ENCODE measurements around the gene GNPTAB. TPM values are rescaled to one million over a fixed set of nuclear protein-coding genes. Genes with fewer than 3 reads are reported as not detected.

Gene GNPTAB
- total and polyA plus RNA-seq, 2 donors (not counting 1 experiment from before 2014, with no cell fraction given): 10.4 to 79.4 TPM

DNA sequence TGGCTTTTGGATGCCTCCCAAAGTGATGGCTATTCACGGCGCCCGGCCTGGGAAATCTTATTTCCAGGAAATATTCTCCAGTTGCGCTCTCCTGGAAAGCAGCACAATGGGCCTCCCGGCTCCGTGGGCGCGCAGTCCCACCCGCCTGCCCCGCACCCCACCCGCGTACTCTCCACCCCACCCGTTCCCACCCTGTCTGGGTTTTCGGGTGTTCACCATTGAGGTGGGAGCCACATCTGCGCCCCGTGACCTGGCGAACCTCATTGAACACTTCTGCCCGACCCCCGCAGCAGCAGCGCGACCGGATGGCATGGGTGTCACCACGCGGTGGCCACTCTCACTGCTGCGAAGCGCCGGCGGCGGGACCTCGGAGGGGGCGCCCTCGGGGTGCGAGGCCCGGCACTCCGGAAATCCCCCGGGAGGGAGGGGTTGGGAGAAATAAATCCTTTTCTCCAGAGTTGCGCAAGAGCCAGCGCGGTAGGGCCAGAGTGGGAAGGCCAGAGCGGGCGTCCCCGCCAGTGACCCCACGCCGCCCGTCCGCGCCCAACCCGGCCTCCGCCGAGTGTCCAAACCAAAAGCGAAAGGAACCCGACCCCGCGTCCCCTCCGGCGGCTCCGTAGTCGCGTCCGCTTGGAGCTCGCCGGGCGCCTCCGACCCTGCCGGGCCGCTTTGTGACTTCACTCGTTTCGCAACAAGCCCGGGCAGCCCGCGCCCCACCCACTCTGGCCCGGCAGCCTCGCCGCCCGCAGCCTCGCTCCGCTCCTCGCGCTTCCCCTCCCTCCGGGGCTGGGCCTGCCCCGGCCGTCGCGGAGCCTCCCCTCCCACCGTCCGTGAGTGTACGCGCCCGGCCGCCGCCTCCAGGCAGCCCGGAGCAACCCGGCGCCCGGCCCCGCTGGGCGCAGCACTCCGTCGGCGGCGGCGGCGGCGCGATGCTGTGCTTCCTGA lies 46.4 kb upstream of the GNPTAB start, which contains the start of gene DRAM1:
Gene DRAM1 (plus strand): TSS at position 720 of the 945 bp plus-strand sequence. CDS start 210 bp downstream, at position 930.
- peaks cover 6 to 14% of the 10 kb centered on the region in 2 donors for H3K4me1 ChIP-seq (ENCODE audit: control insufficient read depth in 2 of 2, insufficient read depth in 2 of 2, low read length in 2 of 2)
- peak within 1 kb of the TSS; percentile 90 for H3K9ac ChIP-seq (ENCODE audit: low read length)
- ATAC-seq (ENCODE audit: low read depth) (peak; percentile 87), DNase-seq (peak; percentile 90)
- Mint-ChIP-seq H3K27ac (peak within 1 kb of the TSS; percentile 88), H3K4me1 (peaks cover 20% of the 10 kb centered on the region), H3K27me3 (no peaks in the 10 kb centered on the region), H3K4me3 (peak within 1 kb of the TSS; percentile 90), H3K9me3 (ENCODE audit: insufficient read depth) (no peaks in the 10 kb centered on the region)
- peak within 1 kb of the TSS; percentile 80 to 92 (median 86) for H3K4me3 ChIP-seq (ENCODE audit: control extremely low read depth in 1 of 5, extremely low read depth in 1 of 5, insufficient read depth in 1 of 5, low read depth in 2 of 5, low read length in 4 of 5)
- H3K27ac ChIP-seq (ENCODE audit: low read length in 2 of 2): peak within 1 kb of the TSS; percentile 84 to 85
- TF ChIP-seq EZH2 (IDR thresholded peaks at IDR 0.05; ENCODE audit: borderline replicate concordance, insufficient read depth, low read depth, low read length, poor library complexity, severe bottlenecking): no peak
- TF ChIP-seq, protein P1, sequence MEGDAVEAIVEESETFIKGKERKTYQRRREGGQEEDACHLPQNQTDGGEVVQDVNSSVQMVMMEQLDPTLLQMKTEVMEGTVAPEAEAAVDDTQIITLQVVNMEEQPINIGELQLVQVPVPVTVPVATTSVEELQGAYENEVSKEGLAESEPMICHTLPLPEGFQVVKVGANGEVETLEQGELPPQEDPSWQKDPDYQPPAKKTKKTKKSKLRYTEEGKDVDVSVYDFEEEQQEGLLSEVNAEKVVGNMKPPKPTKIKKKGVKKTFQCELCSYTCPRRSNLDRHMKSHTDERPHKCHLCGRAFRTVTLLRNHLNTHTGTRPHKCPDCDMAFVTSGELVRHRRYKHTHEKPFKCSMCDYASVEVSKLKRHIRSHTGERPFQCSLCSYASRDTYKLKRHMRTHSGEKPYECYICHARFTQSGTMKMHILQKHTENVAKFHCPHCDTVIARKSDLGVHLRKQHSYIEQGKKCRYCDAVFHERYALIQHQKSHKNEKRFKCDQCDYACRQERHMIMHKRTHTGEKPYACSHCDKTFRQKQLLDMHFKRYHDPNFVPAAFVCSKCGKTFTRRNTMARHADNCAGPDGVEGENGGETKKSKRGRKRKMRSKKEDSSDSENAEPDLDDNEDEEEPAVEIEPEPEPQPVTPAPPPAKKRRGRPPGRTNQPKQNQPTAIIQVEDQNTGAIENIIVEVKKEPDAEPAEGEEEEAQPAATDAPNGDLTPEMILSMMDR (IDR thresholded peaks at IDR 0.05): peak; percentile 25
- H3K36me3 ChIP-seq (replicated peaks in 1 of 2; ENCODE audit: control extremely low read depth in 1 of 2, control insufficient read depth in 1 of 2, extremely low read depth in 1 of 2, insufficient read depth in 2 of 2, low read length in 1 of 2): no peaks in the 10 kb centered on the region
- POLR2A ChIA-PET: interaction anchor here (0.9 to 1.0 kb wide), 2 partner anchors 133 to 185 kb away, joined by 3 read pairs; partner anchors contain the start of gene WASHC3
- H3K79me2 ChIP-seq (ENCODE audit: control insufficient read depth, insufficient read depth, low read length): no peaks in the 10 kb centered on the region
- H4K20me1 ChIP-seq (ENCODE audit: control insufficient read depth, insufficient read depth, low read length, poor library complexity, severe bottlenecking): no peaks in the 10 kb centered on the region
- no peaks in the 10 kb centered on the region for H3K9me3 ChIP-seq (ENCODE audit: control extremely low read depth in 1 of 3, control insufficient read depth in 2 of 3, insufficient read depth in 1 of 3, low read length in 2 of 3)
- H3K4me2 ChIP-seq (replicated peaks; ENCODE audit: low read depth, low read length, poor library complexity, severe bottlenecking): peak within 1 kb of the TSS; percentile 80
- CTCF ChIA-PET: interaction anchor here (1.0 to 1.8 kb wide), 3 partner anchors 32 to 46 kb away, joined by 3 to 10 read pairs (median 6); partner anchors contain the start of gene GNPTAB
- intact Hi-C loops (cut with micrococcal nuclease): loop anchor here (1.0 to 5.0 kb wide), 4 partner anchors 40 to 133 kb away; partner anchors contain the start of gene GNPTAB
- no peaks in the 10 kb centered on the region for H3K27me3 ChIP-seq (replicated peaks in 1 of 4; ENCODE audit: control extremely low read depth in 1 of 4, control insufficient read depth in 3 of 4, insufficient read depth in 4 of 4, low read length in 3 of 4)
- peak within 1 kb of the TSS; percentile 92 for H2AFZ ChIP-seq (ENCODE audit: insufficient read depth, low read depth, low read length, poor library complexity, severe bottlenecking)
- WGBS (ENCODE audit: insufficient coverage): 1% methylated on average over 103 of the region's 105 CpGs
